ENCODE measurements around the gene DOLPP1. TPM values are rescaled to one million over a fixed set of nuclear protein-coding genes. Genes with fewer than 3 reads are reported as not detected.
A peak's percentile ranks its signal among the peaks of the same experiment; 100 is the strongest.

DOLPP1 gene
- total RNA-seq, 1 experiment from 2014 or later, result 16.1 TPM

GRCh38 chr9:129108805-129109536 is 28.1 kb downstream of the DOLPP1 start:
- CTCF ChIA-PET, result no interaction called here
- DNase-seq, result no peak
- Mint-ChIP-seq H3K9me3 (ENCODE audit: low read depth, unreplicated experiment) (no peaks in the 10 kb centered on the region), H3K4me3 (ENCODE audit: low read depth, unreplicated experiment) (peak overlapping the region; percentile 79), H3K27ac (ENCODE audit: unreplicated experiment) (no peak overlapping the region), H3K27me3 (ENCODE audit: unreplicated experiment) (peaks cover 9% of the 10 kb centered on the region), H3K4me1 (ENCODE audit: low read depth, unreplicated experiment) (no peaks in the 10 kb centered on the region), H3K36me3 (ENCODE audit: insufficient read depth, unreplicated experiment) (peaks cover 17% of the 10 kb centered on the region)
- no TSS peak for BruUV-seq (replicated peaks)
- no peak for TF ChIP-seq CTCF (IDR thresholded peaks at IDR 0.05; ENCODE audit: unreplicated experiment)
- intact Hi-C loops (cut with micrococcal nuclease; ENCODE audit: unreplicated experiment), result no loop called here

GRCh38 chr9:129109537-129109903 is 28.6 kb downstream of the DOLPP1 start:
- Mint-ChIP-seq H3K36me3 (ENCODE audit: insufficient read depth, unreplicated experiment) (peaks cover 17% of the 10 kb centered on the region), H3K4me1 (ENCODE audit: low read depth, unreplicated experiment) (peaks cover under 1% of the 10 kb centered on the region), H3K27ac (ENCODE audit: unreplicated experiment) (no peak overlapping the region), H3K27me3 (ENCODE audit: unreplicated experiment) (peaks cover 9% of the 10 kb centered on the region), H3K4me3 (ENCODE audit: low read depth, unreplicated experiment) (peak overlapping the region; percentile 79), H3K9me3 (ENCODE audit: low read depth, unreplicated experiment) (no peaks in the 10 kb centered on the region)
- TF ChIP-seq CTCF (IDR thresholded peaks at IDR 0.05; ENCODE audit: unreplicated experiment), result no peak
- BruUV-seq (replicated peaks), result no TSS peak
- CTCF ChIA-PET, result no interaction called here
- no peak for DNase-seq
- intact Hi-C loops (cut with micrococcal nuclease; ENCODE audit: unreplicated experiment), result no loop called here

GRCh38 chr9:129109952-129110739 is 29.2 kb downstream of the DOLPP1 start:
- H3K4me3 Mint-ChIP-seq (ENCODE audit: low read depth, unreplicated experiment), result peak overlapping the region; percentile 79
- CTCF ChIA-PET, result no interaction called here

More at GRCh38 chr9:129109952-129110739, 29.2 kb downstream of the DOLPP1 start:
- BruUV-seq (replicated peaks), result no TSS peak
- no peak for DNase-seq
- Mint-ChIP-seq H3K4me1 (ENCODE audit: low read depth, unreplicated experiment) (peaks cover 7% of the 10 kb centered on the region), H3K9me3 (ENCODE audit: low read depth, unreplicated experiment) (no peaks in the 10 kb centered on the region), H3K27me3 (ENCODE audit: unreplicated experiment) (peaks cover 9% of the 10 kb centered on the region), H3K27ac (ENCODE audit: unreplicated experiment) (no peak overlapping the region), H3K36me3 (ENCODE audit: insufficient read depth, unreplicated experiment) (peaks cover 17% of the 10 kb centered on the region)
- TF ChIP-seq CTCF (IDR thresholded peaks at IDR 0.05; ENCODE audit: unreplicated experiment), result no peak
- intact Hi-C loops (cut with micrococcal nuclease; ENCODE audit: unreplicated experiment), result no loop called here
